ENCODE measurements around the gene NKG7.

Gene NKG7

GRCh38 chr19:51333836-51334460, 38.5 kb downstream of the NKG7 start:
- no peak for DNase-seq

GRCh38 chr19:51331716-51332115, 40.7 kb downstream of the NKG7 start:
- DNase-seq, result no peak

GRCh38 chr19:51331193-51331592, 41.3 kb downstream of the NKG7 start:
- DNase-seq, result no peak

GRCh38 chr19:51330366-51330765, 42.1 kb downstream of the NKG7 start:
- no peak for DNase-seq

GRCh38 chr19:51329411-51329810, 43.0 kb downstream of the NKG7 start:
- DNase-seq, result no peak

- peak; percentile 13 for DNase-seq
Measured at GRCh38 chr19:51327066-51328001, 45.1 kb downstream of the NKG7 start.

GRCh38 chr19:51326216-51327065, 46.0 kb downstream of the NKG7 start:
- no peak for DNase-seq

- no peak for DNase-seq
Measured at GRCh38 chr19:51325161-51325976, 47.1 kb downstream of the NKG7 start.

- DNase-seq, result no peak
Measured at GRCh38 chr19:51324167-51324481, 48.3 kb downstream of the NKG7 start.

GRCh38 chr19:51323481-51324166, 48.8 kb downstream of the NKG7 start:
- no peak for DNase-seq

GRCh38 chr19:51321799-51322198, 50.7 kb downstream of the NKG7 start:
- no peak for DNase-seq
